HG02642 (cell line): ENCODE data around the gene EPYC.

ENCODE experiments used
- ATAC-seq: cut with Tn5 transposase; IDR thresholded peaks from one replicate; pipeline ENCODE4 v1.9.1; 2021; ENCODE audit warnings: mild to moderate bottlenecking; ENCODE audit not compliant: unreplicated experiment, poor library complexity

EPYC gene

GRCh38 chr12:91004872-91005271 is at the start of gene EPYC:
Gene EPYC, minus strand, starts transcription at chr12:91004972. Its CDS starts 2,407 bp downstream, at chr12:91002565.
- no peak for ATAC-seq

- ATAC-seq = no peak
Measured at GRCh38 chr12:91053951-91054715, 49.4 kb upstream of the EPYC start.

GRCh38 chr12:91052026-91052425 is 47.3 kb upstream of the EPYC start:
- ATAC-seq = no peak

- no peak for ATAC-seq
Measured at GRCh38 chr12:91044586-91044985, 39.8 kb upstream of the EPYC start.

- no peak for ATAC-seq
Measured at GRCh38 chr12:91043408-91043807, 38.6 kb upstream of the EPYC start.

- no peak for ATAC-seq
Measured at GRCh38 chr12:91040096-91040755, 35.5 kb upstream of the EPYC start.

- ATAC-seq = no peak
Measured at GRCh38 chr12:91037276-91037675, 32.5 kb upstream of the EPYC start.

- no peak for ATAC-seq
Measured at GRCh38 chr12:91033251-91033650, 28.5 kb upstream of the EPYC start.

- no peak for ATAC-seq
Measured at GRCh38 chr12:91023326-91024004, 18.7 kb upstream of the EPYC start.

- ATAC-seq = no peak
Measured at GRCh38 chr12:91021076-91021475, 16.3 kb upstream of the EPYC start.

- ATAC-seq = no peak
Measured at GRCh38 chr12:91019455-91019854, 14.7 kb upstream of the EPYC start.

GRCh38 chr12:91017511-91018263 is 12.9 kb upstream of the EPYC start:
- no peak for ATAC-seq

GRCh38 chr12:91017043-91017442 is 12.3 kb upstream of the EPYC start:
- ATAC-seq = no peak

- ATAC-seq = peak; percentile 84
Measured at GRCh38 chr12:91009319-91009950, 4.7 kb upstream of the EPYC start.

- peak; percentile 76 for ATAC-seq
Measured at GRCh38 chr12:91007531-91008290, 2.9 kb upstream of the EPYC start.

- no peak for ATAC-seq
Measured at GRCh38 chr12:91003737-91004136, 1.0 kb downstream of the EPYC start.

GRCh38 chr12:91001306-91001705 is 3.5 kb downstream of the EPYC start:
- ATAC-seq = no peak

- no peak for ATAC-seq
Measured at GRCh38 chr12:90999966-91000365, 4.8 kb downstream of the EPYC start.

GRCh38 chr12:90999527-90999926 is 5.2 kb downstream of the EPYC start:
- no peak for ATAC-seq
